Hepatic stellate cell (primary cell): ENCODE results near the gene ADSS1.

Experiments used
- DNase-seq: peaks from one replicate; pipeline ENCODE4 v3.0.0; 2011; ENCODE audit warnings: low spot score

Gene ADSS1

DNA sequence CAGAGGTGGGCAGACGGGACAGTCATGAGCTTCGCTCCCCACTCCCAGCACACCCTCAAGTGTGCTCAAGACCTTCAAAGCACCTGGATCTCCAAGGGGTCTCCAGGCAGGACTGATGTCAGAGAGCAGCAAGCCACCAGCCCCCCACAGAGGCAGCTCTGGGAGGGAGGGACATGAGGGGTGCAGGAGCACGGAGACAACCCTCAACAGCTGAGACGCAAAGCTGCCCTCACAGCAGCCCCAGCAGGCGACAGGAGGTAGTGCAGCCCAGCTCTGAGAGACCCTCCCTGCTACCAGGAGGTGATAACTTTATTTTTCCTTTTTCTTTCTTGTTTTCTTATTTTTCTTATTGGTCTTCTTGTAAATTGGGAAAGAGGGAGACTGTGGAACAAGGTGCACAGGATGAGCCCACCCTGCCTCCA, 46.8 kb downstream of the ADSS1 start:
- no peak for DNase-seq

- DNase-seq = no peak
These were observed 47.3 kb downstream of the ADSS1 start for GRCh38 chr14:104771374-104771773.

GRCh38 chr14:104771918-104772706, 48.1 kb downstream of the ADSS1 start:
- no peak for DNase-seq

GRCh38 chr14:104772707-104773504, 48.9 kb downstream of the ADSS1 start:
- no peak for DNase-seq

DNA sequence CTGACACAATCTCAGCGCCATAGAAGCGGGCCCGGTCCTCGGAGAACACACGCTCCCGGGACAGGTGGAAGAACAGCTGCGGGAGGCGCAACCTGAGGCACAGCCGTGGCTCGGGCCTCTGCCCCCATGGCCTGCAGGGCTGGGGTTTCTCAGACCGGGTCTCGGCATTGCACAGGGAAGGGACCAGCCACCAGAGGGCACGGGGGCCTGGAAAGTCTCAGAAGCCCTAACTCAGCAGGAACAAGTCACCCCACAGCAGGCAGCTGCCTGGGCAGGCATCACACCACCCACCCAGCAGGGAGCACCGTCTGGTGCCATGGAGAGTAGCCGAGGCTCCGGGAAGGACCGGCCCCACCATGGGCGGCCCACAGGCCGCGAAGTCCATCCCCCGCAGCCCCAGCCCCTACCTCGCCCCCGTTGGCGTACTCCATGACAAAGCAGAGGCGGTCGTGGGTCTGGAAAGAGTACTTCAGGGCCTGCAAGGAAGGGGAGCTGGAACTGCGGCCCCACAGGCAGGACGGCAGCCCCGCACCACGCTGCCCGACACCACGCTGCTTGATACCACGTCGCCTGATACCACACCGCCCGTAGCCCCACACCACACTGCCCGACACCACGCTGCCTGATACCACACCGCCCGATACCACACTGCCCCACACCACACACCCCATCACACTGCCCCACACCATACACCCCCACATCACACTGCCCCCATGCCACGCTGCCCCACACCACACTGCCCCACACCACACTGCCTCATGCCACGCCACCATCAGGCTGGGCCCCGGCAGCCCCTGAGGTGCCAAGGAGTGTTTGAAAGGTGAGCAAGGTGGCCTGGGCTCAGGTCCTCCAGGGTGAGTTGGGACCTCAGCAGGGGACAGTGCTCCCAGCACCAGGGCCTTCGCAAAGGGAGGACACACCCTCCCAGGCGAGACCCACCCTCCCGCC, 49.8 kb downstream of the ADSS1 start:
- DNase-seq = no peak

DNA sequence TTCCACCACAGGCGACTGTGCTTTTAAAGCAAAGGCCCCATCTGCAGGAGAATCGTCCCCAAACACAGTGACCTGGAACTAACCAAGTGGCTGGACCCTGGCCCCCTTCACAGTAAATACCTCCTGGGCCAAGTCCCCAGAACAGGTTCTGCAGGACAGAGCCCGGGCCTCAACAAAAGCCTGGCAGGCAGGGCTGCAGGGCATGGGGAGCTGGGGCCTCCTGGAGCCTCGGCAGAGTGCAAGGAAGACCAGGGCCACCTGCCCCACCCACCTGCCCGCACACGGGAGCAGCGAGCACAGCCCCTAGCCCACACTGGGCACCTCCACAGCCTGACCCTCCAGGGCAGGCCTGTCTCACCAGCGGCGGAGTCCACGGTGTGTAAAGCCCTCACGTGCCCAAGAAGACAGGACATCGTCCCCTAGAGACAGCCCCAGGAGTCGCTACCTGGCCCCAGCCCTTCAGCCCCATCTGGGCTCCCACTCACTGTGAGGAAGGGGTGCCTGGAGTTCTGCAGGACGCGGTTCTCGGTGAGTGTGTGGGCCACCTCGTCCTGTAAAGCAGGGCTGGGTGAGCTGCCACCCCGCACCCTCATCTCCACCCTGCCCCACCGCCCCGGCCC, 50.5 kb downstream of the ADSS1 start:
- DNase-seq = no peak

GRCh38 chr14:104775073-104775489, 51.1 kb downstream of the ADSS1 start:
- no peak for DNase-seq

DNA sequence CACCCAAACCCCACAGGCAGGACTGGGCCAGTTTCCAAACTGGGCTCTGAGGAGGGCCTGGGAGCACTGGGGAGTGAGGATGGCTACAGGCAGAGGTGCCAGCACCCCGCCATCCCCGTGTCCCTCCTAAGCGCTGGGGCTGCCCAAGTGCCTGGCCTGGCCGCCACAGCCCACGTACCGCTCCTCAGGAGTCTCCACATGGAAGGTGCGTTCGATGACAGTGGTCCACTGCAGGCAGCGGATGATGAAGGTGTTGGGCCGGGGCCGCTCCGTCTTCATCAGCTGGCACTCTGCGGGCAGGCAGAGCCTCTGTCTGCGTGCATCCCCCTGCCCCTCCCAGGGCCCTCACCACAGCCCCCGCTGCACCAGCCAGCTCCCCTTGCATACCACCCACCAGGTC, 52.5 kb downstream of the ADSS1 start:
- no peak for DNase-seq

DNA sequence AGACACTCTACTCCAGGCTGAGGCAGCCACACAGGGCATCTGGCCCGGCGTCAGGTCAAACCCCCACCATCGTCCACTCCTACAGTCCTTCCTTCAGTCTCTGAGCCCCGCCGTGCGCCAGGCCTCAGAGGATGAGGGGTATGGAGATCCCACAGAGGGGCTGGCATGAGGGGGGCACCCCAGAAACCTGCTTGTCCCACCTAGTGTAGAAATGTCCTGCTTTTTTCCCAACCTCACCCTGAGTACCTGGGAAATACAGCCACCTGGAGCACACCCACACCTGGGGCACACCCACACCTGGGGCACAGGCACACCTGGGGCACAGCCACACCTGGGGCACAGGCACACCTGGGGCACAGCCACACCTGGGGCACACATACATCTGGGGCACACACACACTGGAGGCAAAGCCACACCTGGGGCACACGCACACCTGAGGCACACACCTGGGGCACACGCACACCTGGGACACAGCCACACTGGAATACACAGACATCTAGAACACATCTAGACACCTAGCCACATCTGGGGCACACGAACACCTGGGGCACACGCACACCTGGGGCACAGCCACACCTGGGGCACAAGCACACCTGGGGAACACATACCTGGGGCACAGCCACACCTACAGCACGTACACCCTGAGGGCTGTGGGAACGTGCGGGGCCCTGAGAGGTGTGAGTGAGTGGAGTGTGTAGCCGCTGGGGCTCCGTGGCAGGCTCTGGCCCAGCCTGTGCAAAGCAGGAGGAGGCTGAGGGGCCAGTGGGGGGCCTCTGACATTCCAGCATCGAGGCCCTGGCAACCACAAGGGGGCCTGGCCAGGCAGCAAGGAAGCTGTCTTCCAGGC, 53.2 kb downstream of the ADSS1 start:
- DNase-seq = no peak

GRCh38 chr14:104777808-104778249, 53.8 kb downstream of the ADSS1 start:
- DNase-seq = no peak

- no peak for DNase-seq
These were observed 54.8 kb downstream of the ADSS1 start for GRCh38 chr14:104778694-104779331.

- no peak for DNase-seq
These were observed 55.9 kb downstream of the ADSS1 start for GRCh38 chr14:104779776-104780512.

GRCh38 chr14:104780513-104781030, 56.5 kb downstream of the ADSS1 start:
- no peak for DNase-seq

DNA sequence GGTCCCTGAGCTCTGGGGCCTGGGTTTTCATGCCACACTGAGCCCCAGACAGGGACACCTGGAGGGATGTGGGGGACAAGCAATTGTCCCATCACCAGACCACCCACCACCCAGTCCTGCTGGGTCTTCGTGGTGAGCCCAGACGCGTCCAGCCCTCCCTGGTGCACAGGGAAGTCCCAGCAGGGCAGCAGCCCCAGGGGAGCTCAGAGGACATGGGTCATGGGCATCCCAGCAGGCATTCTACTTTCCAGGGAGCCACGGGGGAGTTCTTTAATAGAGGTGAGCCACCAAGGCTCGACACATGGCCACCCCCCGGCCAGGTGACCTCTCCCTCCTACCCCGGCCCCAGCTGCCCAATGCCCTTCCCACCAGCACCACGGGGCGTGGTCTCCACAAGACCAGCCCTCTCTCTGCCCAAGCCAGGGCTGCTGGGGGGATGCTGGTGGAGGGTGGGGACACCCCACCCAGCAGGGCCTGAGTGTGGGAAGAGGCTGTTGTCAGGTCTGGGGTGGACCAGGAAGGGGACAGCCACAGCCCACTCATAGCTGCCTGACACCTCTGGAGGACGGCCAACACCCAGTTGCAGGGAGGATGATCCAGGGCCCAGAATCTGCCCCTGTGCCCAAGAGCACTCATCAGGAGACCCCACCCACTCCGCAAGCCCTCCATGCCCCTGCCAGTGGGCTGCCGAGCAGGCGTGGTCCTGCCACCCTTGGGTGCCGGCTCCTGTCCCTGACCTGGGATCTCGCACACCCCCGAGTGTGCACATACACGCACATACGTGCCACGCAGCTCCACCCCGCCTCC, 57.4 kb downstream of the ADSS1 start:
- no peak for DNase-seq

DNA sequence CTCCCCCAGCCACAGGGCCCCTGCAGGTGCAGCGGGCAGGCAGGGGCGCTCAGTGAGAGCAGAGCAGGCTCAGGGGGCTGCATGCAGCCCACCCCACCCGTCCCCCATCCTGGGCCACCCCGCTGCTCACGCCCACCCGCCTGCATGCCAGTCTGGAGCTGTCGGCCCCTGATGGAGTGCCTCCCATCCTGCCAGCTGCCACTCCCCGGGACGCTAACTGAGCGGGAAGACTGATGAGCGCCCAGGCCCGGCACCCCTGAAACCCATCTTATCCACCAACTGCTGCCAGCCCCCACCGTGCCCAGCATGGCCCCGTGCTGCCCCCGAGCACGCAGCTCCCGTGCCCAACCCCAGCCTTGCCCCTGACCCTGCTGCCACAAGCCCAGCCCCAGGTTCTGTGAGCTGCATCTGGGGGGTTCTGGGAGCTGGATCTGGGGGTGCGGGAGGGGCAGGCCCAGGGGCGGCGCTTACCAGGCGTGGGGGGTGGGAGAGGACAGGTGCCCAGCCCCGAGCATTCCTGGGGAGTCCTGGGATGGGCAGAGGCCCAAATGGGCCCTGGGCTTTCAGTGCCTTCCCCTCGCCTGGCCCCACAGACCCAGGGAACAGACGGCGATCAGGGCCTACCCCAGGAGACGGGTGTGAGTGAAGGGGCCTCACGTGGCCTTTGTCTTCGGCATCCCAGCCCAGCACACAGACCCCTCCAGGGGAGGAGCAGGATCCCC, 58.2 kb downstream of the ADSS1 start:
- no peak for DNase-seq

- no peak for DNase-seq
These were observed 58.7 kb downstream of the ADSS1 start for GRCh38 chr14:104782808-104783139.

GRCh38 chr14:104783484-104784217, 59.6 kb downstream of the ADSS1 start:
- no peak for DNase-seq
